Activated CD4-positive, alpha-beta T cell treated with anti-CD3 and anti-CD28 coated beads, Interleukin-2, Interleukin-4, amounts not matched to agents 100 ng/mL and 50 ng/mL, durations not matched to agents 16 hours and 8 hours (primary cell): Measurements from ENCODE around the gene WRNIP1.
"Not testable (repeated sequence)": the region's sequence is repeated elsewhere in the genome, so short reads cannot be mapped to it uniquely, and the experiment has no call there.

ENCODE experiments used
- DNase-seq: peaks from one replicate; pipeline ENCODE4 v3.0.0-alpha.2; 2020; ENCODE audit warnings: low spot score

WRNIP1 gene

DNA sequence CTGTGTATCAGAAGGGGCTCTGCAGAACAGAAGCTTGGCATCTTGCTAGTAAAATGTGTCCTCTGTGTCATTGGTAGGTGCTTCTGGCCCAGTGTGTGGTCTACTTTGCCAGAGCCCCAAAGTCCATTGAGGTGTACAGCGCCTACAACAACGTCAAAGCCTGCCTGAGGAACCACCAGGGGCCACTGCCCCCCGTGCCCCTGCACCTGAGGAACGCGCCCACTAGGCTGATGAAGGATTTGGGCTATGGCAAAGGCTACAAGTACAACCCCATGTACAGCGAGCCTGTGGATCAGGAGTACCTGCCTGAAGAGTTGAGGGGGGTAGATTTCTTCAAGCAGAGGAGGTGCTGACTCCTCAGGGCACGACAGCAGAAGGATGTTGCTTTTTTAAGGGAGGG is 19.7 kb downstream of the WRNIP1 start:
- no peak for DNase-seq

DNA sequence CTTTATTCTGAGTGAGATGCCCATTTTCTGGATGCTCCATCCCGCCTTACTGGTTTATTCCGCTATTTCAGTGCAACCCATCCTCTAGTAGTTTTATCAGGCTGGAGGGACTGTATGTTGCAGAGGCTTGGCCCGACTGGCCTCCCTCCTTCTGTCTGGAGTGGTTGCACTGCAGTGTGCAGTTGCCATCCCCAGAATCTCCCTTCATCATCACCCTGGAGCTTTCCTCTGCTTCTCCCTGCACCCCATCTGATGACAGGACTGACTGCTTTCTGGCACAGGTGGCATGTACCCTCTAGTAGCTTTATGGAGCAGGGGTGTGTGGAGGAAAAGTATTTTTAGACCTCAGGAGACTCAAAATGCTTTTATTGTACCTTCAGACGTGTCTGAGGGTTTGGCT is 21.1 kb downstream of the WRNIP1 start:
- DNase-seq: no peak

DNA sequence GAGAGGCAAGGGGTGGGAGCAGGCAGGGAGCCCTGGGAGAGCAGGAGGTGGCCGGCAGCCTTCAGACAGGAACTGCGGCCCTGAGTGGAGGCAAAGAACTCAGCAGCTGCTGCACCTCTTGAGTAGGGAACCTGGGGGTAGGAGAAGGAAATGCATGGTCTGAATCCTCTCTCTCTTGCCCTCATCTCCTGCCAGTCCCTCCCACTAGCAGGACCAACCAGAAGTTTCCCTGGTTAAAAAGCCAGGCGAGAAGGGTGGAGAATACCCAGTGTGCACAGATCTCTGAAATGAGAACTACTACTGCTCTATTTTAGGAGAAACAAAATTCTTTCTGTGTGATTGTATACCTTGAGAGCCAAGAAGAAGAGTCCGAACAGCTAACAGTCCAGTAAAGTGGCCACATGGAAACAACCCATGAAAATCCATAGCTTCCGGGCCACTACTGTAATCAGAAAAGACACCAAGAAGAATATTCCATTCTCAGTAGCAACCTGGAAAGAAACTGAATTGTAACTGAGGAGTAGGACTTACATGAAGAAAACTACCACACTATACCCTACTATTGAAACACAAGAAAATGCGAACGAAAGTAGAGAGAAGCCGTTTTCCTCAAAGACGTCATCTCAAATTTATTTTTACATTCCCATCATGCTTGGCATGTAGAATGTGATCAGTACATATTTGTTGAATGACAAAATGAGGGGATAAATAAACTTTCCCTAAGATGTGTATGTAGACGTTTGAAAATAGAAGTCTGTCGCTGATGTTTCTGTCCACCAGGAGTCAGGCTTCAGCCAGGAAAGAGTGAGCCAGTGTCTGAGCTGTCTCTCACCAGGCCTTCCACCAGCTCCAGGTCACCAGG is 25.6 kb downstream of the WRNIP1 start:
- DNase-seq: peak; percentile 81

DNA sequence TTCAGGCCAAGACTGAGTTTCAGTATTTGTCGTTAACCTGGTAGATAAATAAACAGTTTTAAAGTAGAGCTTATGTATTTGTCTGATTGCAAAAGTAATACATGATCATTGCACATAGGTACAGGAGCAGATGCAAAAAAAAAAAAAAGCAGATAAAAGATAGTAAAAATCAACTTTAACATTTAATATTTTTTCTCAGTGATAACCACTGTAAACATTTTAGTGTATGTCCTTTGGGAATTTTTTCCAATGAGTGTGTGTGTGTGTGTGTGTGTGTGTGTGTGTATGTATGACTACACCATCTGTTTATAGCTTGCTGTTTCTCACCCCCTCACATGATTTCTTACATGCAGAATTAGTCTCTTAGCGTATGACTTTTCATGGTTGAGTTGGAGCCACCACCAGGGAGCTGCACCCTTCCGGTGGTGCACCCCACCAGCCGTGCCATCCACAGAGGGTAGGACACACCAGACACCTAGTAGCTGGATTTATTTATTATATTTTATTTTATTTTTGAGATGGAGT is 26.3 kb downstream of the WRNIP1 start:
- no peak for DNase-seq

DNA sequence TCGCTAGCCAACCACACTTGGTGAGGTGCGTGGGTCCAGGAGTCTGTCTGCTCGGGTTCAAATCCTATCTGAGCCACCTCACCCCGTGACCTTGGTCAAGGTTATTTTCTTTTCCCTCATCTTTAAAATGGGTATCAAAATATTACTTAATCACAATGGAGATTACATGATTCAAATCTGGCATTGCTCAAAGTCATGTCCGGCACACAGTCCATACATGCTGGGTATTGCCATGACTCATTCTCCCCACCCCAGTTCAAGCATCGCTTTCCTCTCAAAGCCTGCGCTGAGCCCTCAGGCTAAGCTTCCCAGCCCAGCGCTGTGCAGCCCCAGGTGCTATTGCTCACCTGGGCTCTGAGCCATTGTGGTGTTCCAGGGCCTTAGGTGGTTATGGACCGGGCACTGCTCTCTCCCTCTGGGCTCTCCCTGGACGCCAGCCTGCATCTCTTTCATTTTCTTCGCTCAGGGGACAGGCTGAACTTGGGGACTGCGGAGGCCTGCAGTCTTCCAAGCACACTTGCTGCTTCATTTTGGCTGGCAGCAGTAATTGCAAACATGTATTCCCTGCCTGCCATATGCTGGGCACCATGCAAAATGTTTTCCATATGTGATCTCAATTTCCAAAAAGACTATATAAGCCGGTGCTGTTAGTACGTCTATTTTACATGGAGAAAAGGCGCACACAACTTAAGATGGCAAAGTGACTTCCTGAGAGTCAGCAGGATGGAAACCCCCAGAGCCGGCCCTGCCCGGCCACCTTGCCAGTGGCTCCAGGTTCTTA is 27.3 kb downstream of the WRNIP1 start:
- no peak for DNase-seq

DNA sequence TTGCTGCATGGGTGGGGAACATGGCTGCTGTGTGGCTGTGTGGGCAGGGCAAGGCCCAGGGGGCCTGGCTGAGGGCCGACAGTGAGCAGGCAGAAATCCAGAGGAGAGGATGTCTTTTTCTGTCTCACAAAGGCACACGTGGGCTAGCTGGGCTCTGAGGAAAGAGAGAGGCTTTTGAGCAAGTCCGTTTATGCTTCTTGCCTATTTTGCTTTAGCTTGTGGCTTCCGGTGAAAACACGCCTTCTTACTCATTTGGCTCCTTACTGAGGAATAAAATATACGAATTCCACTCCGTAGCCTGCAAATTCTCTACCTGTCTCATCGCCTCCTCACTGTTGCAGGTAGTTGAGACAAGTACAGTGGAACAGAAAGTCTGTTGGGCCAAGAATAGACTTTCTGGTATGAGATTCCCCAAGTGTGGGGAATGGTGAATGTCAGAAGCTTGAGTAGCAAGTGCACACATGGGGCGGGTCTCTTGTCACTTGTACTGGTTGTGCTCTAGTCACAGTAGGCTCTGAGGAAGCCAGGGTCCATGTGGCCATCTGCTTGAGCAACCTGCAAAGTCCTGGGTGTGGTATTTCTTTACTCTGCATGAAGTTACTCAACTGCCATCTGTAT is 28.4 kb downstream of the WRNIP1 start:
- DNase-seq: peak; percentile 72

DNA sequence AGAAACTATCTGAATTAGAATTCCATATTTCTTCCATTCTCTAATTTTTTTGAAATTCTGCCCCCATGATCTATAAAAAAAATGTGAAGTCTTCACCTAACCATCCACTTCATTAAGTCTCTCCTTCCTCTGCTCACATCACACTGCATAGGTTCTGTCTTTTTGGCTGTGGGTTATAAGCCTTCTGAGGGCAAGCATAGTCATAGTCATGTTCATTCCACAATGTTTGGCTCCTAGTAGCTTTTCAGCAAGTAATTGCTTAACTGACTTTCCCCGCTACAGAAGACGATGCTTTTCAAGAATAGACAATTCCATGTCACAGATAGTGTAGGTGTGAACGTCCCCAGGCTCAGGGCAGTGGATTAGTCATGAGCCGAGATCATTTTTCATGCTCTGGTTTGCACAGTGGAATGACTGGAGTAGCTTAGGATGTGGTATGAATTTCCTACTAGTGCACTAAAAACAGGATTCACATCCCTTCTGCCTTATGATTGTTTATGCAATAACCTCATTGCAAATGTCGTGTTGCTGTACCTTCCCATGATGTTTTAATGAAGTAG is 29.1 kb downstream of the WRNIP1 start:
- DNase-seq: no peak

DNA sequence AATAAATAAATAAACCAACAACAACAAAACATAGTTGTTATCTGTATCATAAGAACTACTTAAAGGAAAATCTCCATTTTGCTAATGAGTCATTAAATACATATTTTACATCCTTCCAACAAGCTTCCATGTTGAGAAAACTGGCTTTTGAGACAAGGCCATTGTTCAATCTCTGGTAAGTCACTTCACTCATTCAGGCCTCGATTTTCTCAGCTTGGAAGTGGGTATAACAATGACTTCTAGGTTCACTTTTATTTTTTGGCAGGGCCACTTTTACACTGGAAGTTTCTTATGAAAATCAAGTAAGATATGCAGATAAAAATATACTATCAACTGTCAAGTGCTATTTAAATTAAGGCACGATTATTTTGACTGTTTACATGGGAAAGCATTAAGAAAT is 30.0 kb downstream of the WRNIP1 start:
- DNase-seq: no peak

DNA sequence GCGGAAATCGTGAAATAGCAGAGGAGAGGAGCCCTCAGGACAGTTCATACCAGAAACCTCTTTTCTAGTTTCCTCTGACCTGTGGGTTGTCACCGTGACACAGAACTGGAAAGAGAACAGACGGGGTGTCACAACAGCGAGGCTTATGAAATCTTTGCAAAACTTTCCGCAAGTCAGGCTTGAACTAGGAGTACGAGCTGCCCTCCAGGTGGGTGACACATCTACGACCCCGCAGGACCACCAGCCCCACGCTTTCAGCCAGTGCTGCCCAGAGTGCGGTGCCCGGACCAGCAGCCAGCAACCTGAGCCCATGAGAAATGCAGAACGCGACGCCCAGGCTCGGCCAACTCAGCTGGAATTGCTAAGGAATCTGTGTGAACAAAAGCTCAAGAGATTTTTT is 30.8 kb downstream of the WRNIP1 start:
- DNase-seq: peak; percentile 47

DNA sequence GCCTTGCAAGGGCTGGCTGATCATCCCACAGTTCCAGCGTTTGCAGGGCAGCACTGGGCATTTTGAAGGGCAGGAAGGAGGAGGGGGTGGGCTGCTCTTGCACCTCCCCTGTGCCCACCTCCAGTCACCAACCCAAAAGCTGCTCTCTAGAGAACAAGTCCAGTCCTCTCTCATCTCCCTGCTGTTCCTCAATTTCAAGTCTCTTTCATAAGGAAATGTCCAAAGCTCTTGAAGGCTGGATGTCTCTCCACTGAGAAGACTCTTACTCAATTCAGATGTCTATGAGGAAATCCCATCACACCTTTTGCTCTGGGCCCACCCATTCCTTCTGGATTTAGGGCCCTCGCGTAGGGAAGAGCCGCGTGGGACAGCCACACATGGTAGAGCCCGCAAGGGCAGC is 31.7 kb downstream of the WRNIP1 start:
- no peak for DNase-seq

DNA sequence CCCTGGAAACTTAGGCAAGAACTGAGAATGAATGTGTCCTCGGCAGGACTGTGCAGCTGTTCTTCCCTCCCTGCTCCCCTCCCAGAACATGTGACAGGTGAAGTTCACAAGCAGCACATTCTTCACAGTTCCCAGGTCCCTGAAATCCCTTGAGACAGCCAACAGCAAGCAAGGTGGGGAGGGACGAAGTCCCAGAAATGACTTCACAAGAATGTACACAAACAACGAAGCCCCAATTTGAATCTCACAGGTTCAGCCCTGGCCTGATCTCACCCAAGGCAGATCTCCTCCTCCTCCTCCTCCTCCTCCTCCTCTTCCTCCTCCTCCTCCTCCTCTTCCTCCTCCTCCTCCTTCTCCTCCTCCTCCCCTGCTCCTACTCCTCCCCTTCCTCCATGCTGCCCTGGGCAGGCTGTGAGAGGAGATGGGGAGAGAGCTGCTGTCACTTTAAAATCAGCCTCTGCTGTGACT is 32.4 kb downstream of the WRNIP1 start:
- no peak for DNase-seq

DNA sequence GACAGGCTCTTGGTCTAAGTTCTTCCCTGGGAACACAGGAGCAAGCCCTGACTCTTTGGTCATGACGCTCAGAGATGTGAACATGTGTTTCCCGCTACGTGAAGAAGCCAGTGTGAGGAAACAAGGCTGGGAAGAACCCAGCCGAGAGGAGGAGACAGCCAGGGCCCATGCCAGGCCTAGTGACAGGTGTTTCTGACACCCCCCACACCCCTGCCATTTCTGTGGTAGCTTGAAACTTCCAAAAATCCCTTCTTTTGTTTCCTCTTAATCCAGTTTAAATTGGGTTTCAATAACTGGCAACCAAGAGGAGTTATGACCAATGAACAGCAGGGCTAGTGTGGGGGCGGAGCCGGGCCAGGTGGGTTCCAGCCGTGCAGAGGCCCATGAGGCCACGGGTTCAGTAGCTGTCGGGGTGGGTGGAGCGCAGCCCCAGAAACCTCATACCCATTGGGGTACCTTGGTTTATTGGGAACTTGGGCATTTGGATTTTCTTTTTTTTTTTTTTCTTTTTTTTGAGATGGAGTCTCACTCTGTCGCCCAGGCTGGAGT is 33.5 kb downstream of the WRNIP1 start:
- no peak for DNase-seq

DNA sequence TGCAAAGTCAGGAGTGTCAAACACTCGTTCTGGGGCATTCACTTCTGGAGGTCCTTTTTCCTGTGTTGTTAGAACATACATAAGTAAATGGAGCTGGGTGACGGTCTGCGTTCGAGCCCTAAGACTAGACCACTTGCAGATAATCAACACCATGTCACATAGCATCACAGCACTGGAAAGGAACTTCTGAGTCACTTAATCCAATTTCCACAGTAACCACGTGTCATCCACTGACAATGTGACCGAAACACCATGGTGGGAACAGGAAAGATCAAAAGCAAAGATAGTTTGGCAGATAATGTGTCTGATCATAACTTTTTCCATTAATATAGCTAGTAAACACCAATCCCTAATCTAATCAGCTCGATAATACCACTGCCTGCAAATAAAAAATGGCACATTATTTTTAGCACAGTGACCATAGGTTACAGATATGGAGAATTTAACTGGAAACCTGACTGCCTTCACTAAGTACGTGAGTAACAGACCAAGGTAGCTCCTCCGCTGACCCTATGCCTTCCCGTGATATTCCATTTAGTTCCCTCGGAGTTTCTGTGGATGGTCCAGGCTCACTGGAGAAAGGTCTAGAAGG is 34.8 kb downstream of the WRNIP1 start:
- peak; percentile 66 for DNase-seq

DNA sequence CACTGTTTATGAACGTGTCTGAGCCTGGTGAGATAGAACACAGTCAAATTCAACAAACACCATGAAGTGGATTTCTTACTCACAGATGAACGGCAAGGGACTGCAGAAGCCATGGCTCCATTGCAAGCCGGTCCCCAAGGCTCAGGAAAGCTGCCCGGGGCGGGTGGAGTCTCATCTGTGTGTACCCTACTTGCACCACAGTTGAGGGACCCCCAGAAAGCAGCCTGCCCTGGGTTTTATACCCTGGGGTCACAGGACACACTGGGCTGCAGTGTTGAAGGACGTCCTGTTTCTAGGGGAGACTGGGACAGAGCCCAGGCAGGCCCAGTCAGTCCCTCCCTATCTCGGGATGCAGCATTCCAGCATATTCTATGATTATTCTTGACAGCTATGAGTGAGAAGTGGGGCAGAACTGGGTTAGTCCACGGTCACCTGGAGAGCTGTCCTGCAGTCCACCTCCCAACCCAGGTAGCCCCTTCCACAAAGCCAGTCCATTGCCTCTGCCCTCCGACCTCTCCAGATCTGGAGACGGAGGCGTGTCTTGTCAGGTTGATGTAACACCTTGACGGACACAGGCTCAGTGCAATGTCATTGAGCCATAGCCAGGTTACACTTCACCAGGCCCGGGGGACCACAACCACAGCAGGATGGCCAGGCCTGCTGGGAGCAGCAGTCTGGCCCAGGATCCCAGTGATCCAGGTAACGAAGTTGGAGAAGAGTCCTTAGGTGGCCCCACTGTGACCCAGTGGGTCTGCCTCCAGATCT is 35.5 kb downstream of the WRNIP1 start:
- DNase-seq: no peak

DNA sequence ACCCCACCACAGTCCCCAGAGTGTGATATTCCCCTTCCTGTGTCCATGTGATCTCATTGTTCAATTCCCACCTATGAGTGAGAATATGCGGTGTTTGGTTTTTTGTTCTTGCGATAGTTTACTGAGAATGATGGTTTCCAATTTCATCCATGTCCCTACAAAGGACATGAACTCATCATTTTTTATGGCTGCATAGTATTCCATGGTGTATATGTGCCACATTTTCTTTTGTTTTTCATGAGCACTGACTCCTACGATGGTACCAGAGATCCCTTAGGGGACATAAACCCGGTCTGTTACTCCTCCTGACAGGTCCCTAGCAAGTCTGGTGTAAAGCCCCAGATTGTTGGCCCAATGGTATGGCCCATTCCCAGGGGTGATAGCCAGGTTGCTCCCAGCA is 36.5 kb downstream of the WRNIP1 start:
- not testable (repeated sequence) for DNase-seq

DNA sequence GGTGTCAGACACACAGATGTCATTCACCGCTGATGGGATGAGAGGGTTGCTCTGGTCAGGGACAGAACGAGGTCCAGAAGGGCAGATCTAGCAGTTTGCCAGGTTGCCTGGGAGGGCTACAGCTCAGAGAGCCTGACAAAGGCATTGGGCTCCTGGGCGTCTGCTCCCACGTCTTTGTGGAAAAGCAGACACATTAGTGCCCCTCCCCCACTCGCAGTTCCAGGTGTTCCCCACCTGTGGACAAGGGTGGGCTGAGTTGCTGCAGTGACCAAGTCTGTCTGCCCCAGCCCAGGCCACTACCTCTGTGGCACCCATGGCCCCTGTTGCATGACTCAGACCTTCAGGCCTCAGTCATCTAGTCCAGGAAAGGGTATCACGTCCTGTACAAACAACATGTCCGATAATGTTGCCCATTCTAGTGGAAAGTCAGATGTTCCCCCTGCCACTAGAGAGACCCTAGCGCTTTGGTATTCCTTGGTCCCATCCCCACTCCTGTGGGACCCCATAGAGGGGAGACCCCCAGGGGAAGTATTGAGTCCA is 37.4 kb downstream of the WRNIP1 start:
- DNase-seq: no peak

DNA sequence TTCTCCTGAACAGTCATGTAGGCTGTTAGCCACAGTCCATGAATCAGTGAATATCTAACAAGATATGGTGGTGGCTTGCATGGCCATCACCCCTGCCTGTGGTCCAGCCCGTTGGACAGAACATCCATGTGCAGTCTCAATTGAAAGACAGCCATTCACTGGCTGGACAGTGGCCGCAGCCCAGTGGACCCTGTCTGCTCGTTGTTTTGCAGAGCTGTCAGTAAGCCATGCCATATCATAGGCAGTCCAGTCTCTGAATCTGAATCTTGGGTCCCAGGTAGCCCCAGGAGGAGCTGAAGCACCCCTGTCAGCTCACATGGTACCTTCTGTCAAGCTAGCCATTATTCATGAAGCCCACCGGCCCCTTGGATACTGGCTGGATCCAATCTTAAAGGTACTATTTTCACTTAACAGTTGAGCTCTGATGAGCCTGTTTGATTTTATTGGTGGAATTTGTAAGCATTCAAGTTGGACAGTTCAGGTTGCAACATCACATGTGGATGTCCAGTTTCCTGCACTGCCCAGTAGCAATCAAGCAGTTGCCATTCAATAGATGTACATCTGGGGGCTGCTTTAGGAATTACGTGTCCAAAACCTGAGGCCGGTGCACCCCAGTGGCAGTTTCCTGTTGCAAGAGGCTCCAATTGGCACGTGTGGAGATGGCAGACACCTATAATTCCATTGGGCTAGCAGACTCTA is 38.7 kb downstream of the WRNIP1 start:
- DNase-seq: no peak

DNA sequence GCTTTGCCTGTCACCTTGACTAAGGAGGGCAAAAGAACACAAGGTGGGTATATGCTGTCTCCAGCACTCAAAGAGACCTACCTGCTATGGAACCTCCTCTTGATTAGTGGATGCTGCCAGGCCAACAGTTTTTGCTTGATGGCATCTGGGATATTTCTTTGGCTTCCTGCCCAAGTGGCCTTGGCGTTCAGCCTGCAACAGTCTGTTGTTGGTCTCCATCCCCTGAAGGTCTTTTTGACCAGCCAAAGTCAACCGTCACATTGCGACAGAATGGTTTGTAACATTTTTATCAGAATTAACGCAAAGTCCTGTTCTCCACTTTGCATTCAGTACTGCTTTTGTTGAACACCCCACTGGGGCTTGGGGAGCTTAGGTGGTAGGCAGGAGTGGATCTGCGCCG is 39.3 kb downstream of the WRNIP1 start:
- no peak for DNase-seq

DNA sequence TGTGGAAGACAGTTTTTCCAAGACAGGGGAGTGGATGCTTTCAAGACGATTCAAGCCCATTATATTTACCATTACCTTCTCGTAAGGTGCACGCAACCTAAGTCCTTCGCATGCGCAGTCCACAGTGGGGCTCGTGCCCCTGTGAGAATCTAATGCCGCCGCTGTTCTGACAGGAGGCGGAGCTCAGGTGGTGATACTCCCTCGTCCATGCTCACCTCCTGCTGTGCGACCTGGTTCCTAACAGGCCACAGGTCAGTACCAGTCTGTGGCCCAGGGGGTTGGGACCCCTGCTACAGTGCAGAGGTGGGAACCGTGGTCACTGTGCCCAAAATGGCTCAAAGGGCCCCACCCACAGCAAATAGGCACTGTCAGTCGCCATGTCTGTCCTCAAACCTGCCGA is 39.8 kb downstream of the WRNIP1 start:
- no peak for DNase-seq

DNA sequence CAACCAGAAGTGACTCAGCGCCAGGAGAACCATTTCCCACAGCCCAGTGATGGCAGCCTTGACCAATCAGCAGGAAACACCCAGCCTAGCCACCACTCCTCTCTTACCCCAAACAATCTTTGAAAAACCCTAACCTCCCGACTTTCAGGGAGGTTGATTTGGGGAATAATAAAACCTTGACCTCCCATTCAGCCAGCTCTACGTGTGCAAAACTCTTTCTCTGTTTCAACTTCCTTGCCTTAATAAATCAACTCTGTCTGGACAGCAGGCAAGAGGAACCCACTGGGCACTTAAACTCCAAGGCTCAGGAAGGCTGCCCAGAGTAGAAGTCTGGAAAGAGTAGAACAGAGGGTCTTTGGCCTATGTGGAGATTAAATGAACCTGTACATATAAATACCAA is 41.5 kb downstream of the WRNIP1 start:
- no peak for DNase-seq
